Measurements from ENCODE around the gene VPS41.

GRCh38 chr7:38700116-38700515 is 208.9 kb downstream of the VPS41 start:
- TF ChIP-seq CTCF (IDR thresholded peaks at IDR 0.05 in 8 of 11, conservative IDR thresholded peaks at IDR 0.05 in 3 of 11) (no peak), POLR2A (IDR thresholded peaks at IDR 0.05) (no peak)
